Dermis microvascular lymphatic vessel endothelial cell (primary cell): ENCODE results near the gene IL10RB. TPM values are rescaled to one million over a fixed set of nuclear protein-coding genes. Genes with fewer than 3 reads are reported as not detected.
"Not testable (repeated sequence)": the region's sequence is repeated elsewhere in the genome, so short reads cannot be mapped to it uniquely, and the experiment has no call there.

Experiments used
- DNase-seq, 2 donors: peaks; one replicate each; pipeline versions ENCODE4 v3.0.0 to v3.0.0-alpha.2; 2010; ENCODE audit warnings: low read depth in 2 of 2
- total RNA-seq: library from RNA; depleted of rRNA; stranded (reverse); fragments of >200 nt; gene quantifications from 2 replicates; pipeline ENCODE4 v1.2.1, GENCODE V29; 2014

The IL10RB gene
- 45.8 and 46.7 TPM in 2 replicates for total RNA-seq

DNA sequence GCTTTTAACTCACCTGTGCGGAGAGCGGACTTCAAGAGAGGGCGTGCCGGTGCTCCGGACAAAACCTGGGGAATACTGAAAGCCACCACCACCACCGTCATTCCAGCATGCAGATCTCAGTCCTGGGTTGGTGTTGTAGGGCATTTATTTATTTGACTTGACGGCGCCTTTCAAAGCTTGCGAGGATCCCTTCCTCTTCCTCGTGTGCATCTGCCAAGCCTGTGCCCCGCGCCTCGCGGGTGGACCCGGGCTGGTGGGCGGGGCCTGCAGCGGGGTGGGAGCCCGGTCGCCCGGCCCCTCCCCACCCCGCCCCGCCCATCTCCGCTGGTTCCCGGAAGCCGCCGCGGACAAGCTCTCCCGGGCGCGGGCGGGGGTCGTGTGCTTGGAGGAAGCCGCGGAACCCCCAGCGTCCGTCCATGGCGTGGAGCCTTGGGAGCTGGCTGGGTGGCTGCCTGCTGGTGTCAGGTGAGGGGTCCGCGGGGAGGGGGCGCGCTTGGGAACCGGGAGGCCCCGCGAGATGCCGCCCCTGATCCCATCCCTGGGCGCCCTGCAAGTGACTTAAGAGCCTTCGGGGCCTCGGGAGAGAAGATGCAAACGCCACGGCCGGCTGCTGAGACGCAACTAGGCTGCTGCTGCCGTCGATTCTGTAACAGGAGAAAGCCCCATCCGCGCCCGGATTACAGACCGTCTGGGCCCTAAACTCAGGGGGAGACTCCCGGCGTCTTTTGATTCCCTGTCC is at the start of gene IL10RB:
IL10RB (plus strand) TSS at position 318 of the 739 bp plus-strand sequence; CDS start at position 417, 99 bp downstream.
- DNase-seq = peak in 1 of 2 donors; percentile 55

DNA sequence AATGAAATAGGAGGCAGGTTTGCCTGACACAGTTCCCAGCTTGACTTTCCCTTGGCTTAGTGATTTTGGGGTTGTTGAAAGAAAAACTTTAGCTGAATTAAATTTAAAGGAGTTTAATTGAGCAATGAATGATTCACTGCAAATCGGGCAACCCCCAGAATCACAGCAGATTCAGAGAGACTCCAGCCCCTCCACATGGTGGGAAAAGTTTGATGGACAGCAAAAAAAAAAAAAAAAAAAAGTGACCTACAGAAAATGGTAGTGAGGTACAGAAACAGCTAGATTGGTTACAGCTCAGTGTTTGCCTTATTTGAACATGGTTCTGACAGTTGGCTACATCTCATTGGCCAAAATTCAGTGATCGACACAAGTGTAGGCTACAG is 49.0 kb upstream of the IL10RB start:
- no peak for DNase-seq

DNA sequence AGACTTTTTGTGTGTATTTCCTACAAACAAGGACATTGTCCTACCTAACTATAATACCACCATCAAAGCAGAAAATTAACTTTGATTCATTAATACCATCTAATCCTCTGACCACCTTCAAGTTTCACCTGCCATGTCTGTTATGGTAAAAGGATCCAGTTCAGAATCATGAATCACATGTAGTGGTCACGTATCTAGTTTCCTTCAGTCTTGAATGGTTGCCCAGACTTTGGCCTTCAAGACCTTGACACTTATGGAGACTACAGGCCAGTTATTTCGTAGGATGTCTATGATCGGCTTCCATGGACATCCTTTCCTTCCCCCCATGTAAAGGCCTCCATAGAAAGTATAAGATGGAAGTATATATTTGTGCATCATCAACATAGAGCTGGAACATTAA is 46.9 kb upstream of the IL10RB start:
- DNase-seq = no peak

DNA sequence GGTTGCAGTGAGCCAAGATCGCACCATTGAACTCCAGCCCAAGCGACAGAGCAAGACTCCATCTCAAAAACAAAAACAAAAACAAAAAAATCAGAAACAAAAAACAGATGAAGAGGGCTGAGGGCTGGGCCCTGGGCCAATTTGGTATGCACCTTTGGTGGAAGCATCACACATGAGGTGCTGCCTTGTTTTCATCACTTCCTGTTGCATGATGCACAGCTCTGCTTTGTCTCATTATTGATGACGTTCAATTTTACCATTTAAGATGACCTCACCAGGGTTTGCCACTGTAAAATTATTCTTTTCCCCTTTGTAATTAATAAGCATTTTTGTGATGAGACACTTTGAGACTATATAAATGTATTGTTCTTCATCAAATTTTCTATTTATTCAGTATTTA is 46.2 kb upstream of the IL10RB start:
- no peak for DNase-seq

DNA sequence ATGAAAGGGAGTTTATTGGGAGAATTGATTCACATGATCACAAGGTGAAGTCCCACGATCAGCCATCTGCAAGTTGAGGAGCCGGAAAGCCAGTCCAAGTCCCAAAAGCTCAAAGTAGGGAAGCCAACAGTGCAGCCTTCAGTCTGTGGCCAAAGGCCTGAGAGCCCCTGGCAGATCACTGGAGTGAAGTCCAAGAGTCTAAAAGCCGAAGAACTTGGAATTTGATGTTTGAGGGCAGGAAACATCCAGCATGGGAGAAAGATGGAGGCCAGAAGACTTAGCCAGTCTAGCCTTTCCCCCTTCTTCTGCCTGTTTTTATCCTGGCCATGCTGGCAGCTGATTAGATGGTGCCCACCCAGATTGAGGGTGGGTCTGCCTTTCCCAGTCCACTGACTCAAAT is 40.8 kb upstream of the IL10RB start:
- DNase-seq = not testable (repeated sequence)

DNA sequence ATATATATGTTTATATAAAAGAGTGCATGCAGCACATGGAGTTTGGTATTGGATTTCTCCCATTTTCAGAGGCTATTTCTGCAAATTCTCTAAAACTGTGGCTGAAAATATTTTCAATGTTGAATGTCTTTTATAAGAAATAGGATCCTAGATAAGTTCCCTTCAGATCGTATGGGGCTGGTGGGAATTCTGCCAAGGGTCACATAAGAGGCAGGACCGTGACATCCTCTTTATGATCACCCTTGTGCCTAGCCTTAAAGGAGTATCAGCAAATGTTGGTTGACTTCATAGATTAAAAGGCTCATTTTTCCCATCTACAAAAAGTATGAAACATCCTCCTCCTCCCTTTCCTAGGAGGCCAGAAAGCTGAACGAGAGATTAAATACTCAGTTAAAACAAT is 37.7 kb upstream of the IL10RB start:
- DNase-seq = no peak

DNA sequence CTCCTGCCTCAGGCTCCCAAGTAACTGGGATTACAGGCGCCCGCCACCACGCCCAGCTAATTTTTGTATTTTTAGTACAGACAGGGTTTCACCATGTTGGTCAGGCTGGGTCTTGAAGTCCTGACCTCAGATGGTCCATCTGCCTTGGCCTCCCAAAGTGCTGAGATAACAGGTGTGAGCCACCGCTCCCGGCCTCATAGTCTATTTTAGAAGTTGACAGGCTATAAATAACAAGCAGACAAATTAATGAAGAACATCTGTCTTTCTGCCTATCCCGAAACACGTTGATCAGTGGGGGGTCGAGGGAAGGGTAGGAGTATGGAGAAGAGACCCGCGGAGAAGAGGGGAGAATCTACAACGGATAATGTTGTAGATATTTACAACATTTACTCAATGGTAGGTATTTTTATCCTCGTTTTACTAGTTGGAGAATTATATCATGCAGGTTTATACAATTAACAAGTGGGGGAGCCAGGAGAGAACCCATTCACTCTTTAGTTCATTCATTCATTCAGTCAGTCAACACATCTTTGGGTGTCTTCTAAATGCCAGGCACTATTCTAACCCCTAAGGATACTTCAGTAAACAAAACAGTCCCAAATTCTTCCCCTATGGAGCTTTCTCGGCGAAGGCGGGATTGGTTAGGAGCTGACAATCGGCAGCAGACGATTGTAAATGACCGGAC is 36.9 kb upstream of the IL10RB start:
- no peak for DNase-seq

DNA sequence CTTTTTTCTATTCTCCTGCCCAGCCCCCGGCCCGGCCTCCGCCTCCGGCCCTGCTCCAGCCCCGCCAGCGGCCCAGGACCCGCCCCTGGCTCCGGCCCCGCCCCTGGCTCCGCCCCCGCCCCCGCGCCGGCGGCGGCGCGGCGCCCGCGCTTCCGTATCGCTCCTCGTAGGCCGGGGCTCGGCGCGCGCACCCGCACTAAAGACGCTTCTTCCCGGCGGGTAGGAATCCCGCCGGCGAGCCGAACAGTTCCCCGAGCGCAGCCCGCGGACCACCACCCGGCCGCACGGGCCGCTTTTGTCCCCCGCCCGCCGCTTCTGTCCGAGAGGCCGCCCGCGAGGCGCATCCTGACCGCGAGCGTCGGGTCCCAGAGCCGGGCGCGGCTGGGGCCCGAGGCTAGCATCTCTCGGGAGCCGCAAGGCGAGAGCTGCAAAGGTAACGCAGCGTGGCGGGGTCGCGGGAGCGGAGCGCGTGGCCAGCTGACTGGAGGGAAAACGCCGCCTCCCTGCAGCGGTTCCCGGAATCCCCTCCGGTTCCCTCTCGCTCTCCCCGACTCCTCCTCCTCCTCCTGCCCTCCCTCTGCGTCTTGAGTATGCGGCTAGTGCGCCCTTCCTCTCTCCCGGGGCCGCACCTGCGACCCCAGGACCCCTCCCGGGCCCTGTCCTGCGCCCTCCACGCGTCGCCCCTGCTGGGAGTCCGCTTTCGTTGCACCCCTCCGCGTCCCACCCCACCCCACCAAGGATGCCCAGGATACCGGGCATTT is 36.2 kb upstream of the IL10RB start, which contains the start of gene IFNAR2:
IFNAR2 (plus strand) TSS at position 155 of the 761 bp plus-strand sequence. CDS start 11,985 bp downstream, outside the sequence.
- peak; percentile 29 to 77 for DNase-seq

DNA sequence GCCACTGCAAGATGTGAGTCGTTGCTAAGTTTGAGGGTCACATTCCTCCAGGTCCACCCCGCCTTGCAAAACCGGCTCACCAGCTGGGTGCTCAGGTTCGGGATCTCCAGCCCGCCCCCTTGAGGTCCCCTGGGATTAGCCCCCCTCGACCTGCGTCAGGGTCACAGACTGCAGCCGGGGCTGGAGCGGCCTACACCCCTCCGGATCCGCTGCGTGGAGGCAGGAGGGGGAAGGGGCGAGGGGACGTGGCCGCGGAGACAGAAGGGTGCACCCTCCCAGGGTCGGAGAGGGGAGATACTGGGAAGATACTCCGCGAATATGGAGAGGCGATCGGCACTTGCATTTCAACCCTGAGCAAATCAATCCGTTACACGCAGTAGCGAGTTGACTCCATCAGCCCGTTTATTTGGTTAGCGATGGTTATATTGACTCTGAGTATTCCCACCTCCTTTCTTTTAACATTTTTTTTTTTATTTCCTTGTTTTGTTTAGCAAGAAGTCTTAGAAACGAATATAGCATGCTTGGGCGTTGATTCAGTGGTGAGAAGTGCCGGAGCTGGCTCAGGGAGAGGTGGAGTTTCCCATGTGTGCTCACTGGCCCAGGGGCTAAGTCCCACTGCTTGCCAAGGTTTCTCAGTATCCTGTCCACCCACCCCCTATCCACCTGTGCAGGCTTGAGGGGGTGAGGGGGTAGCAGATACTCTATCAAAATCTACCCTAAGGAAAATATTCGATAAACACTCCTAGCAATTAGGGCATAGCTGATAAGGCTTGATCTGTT is 35.4 kb upstream of the IL10RB start:
- peak in 1 of 2 donors; percentile 79 for DNase-seq

DNA sequence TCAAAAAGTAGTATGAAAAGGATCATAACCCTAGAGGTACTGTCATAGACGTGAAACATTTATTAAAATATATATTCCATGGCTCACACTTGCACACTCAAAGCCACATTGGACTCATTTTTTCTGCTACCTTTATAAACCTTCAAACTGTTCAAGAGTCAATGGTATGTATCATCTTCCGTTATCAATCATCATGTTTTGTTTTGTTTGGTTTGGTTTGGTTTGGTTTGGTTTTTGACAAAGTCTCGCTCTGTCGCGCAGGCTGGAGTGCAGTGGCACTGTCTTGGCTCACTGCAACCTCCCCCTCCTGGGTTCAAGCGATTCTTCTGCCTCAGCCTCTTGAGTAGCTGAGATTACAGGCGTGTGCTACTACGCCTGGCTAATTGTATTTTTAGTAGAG is 34.6 kb upstream of the IL10RB start:
- DNase-seq = no peak

DNA sequence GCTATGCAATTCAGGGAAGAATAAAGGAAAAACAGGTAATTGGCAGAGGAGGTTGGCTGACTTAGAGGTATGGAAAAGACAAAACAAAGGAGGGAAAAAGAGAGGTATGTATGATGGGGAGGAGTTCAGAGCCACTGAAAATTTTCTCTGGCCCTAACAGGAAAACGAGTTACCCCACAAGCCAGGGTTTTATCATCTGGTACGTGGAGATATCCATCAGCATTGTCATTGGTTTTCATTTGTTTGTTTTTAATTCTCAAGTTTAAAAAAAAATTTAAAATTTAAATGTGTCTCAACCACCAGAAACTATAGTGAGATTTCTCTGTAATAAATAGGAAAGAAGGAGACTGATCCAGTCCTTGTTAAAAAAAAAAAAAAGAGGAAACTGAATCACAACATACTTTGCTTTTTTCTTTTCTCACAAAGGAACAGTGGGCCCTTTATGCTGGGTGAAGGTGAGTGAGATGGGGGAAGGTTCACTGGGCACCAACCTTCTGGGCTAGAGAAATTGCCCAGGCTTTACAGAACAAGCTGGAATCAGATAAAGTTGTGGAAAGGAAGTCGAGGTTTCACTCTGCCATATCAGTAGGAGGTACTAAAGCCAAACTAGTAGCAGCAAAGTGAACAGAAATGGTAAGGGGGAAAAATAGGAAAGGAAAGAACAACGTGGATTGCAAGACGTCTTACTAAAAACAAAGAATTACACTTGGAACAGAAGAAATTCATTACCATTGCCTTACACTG is 33.7 kb upstream of the IL10RB start:
- DNase-seq = peak in 1 of 2 donors; percentile 22

DNA sequence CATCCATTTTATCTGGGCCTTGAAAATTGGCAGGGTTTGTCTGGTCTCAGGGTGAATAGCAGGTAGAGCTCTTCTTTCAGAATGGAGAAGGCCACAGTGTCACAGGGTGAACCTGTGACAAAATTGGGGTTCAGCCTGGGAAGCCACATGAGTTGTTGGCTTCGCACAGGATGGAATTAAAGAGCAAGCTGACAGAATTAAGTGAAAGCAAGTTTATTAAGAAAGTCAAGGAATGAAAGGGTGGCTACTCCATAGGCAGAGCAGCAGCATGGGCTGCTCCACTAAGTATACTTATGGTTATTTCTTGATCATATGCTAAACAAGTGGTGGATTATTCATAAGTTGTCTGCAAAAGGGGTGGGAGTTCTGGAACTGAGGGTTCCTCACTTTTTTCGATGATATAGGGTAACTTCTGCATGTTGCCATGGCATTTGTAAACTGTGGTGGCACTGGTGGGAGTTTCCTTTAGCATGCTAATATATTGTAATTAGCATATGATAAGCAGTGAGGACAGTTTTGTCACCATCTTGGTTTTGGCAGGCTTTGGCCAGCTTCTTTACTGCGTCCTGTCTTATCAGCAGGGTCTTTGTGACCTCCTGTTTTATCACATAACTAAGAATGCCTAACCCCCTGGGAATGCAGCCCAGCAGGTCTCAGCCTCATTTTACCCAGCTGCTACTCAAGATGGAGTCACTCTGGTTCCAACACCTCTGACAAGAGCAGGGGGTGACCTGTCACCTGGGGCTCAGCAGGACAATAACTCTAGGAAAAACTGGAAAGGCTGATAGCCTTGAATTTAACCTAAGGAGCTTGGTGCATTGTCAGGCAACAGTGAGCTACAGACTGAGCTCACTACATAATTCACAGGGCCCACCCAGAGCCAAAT is 31.3 kb upstream of the IL10RB start:
- DNase-seq = no peak

DNA sequence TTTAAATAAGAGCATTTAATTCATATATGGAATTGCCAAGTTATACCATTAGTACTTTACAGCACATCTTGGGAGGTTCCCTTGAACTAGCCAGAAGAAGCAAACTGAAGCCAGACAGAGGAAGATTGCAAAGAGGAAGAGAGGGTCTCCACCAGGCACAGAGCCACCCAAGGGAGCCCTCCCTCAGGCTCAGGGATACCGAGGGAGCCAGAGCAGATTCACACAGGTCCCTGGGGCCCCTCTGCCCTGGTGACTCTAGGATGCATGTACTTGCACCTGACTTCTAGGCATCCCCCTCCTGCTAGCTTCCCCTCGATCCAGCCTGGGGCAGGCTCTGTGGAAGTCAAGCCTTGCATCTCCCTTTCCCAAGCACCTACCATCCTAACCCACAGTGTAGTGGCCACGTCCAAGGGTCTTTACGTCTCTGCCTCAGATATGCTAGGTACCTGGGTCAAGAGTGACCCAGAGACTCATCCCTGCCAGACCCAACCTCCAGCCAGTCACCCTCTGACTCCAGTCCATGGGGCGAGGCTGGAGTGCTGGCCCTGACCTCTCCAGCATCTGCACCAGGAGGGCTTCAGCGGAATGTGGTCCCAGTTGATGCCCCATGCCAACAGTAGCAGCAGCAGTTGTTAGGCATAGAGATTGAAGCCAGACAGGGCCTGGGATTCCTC is 30.0 kb upstream of the IL10RB start:
- DNase-seq = no peak

DNA sequence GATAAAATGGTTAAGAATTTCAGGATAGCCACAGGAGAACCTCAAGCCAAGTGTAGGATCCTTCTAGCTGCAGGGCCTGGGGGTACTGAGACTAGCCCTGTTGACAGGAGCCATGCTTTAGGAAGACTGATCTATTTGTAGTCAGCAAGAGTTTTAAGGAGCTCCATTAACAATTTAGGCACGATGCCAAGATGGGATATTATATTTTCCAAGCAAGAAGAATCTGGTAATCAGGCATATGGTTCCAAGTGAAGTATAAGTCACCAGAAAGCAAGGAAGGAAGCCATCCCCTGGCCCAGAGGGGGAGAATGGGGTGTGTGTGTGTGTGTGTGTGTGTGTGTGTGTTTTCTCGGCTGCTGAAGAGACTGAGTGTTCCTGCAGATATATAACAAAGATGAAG is 29.4 kb upstream of the IL10RB start:
- peak in 1 of 2 donors; percentile 52 for DNase-seq

DNA sequence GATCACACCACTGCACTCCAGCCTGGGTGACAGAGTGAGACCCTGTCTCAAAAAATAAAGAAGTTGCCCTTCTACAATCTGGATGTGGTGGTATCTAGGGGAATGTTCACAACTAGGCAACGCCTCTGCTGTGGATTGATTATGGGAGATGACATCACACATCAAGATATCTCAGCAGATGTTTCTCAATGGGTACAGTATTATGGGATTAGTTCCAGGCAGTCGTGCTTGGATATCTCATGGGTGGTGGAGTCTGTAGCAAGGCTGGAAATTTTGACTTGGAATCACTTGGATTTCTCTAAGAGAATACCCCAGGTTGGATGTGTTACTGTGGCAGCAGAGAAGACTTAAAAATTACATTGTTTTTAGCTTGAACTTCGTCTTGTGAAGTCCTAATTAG is 28.7 kb upstream of the IL10RB start:
- no peak for DNase-seq

DNA sequence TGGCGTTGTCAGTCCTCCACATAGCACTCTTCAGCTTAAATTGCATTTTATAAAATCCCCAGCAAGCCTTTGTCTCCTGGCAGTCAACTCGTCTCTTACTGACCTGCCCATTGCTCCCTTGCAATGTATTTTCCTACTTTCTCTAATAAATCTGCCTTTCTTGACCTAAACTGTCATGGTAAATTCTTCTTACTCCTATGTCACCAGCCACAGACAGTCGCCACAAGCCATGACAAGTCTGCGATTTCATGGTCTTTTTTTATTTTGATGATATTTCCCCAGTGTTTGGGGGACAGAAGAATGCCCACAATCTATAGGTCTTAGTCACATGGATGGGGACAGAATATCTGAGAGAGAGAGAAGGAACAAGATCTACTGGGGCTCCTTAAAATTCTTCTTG is 28.0 kb upstream of the IL10RB start:
- DNase-seq = no peak

DNA sequence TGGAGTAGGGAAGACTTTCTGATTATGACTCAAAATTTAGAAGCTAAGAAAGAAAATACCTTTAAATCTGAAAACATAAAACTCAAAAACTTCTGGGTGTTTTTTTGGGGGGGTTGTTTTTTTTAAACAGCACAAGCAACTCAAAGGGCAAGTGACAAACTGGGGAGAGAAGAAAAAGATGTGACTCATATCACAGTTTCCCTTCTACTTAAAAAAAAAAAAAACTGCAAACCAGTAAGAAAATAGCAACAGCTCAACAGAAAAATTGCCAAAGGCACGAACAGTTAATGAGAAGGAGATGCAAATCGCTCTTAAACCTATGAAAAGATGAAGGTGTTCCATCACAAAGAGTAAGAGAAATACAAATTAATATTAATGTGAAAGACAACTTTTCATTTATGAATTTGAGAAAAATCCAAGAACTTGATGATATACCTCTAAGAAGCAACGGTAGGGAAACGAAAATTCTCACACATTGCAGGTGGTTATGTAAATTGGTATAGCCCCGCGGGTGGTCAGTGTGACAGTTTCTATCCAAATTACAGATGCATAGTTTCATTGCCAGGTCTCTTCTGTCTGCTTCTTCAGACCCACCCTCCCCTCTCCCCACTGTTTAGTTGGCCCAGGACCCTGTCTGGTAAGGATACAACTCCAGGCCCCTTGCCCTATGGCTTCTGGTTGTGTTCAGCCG is 27.5 kb upstream of the IL10RB start:
- peak in 1 of 2 donors; percentile 28 for DNase-seq

DNA sequence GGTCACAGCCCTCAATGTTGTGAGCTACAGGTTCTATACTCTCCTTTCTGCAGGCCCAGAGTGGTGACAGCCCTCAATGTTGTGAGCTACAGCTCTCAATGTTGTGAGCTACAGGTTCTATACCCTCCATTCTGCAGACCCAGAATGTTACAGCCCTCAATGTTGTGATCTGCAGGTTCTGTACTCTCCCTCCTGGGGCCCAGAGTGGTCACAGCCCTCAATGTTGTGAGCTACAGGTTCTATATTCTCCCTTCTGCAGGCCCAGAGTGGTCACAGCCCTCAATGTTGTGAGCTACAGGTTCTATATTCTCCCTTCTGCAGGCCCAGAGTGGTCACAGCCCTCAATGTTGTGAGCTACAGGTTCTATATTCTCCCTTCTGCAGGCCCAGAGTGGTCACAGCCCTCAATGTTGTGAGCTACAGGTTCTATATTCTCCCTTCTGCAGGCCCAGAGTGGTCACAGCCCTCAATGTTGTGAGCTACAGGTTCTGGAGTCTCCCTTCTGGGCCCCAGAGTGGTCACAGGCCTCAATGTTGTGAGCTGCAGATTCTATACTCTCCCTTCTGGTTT is 26.5 kb upstream of the IL10RB start:
- DNase-seq = not testable (repeated sequence)
